ENCODE data around the gene TSSK2.

The TSSK2 gene

GRCh38 chr22:19125011-19125410, 6.1 kb upstream of the TSSK2 start:
- DNase-seq (ENCODE audit: low spot score) = no peak

GRCh38 chr22:19125474-19126308, 5.4 kb upstream of the TSSK2 start:
- no peak for DNase-seq (ENCODE audit: low spot score)

- DNase-seq (ENCODE audit: low spot score) = no peak
Observed at GRCh38 chr22:19126309-19127273, 4.5 kb upstream of the TSSK2 start.

GRCh38 chr22:19127329-19128008, 3.6 kb upstream of the TSSK2 start:
- no peak for DNase-seq (ENCODE audit: low spot score)

- DNase-seq (ENCODE audit: low spot score) = no peak
Observed at GRCh38 chr22:19128009-19128401, 3.1 kb upstream of the TSSK2 start.

GRCh38 chr22:19128946-19129727, 2.0 kb upstream of the TSSK2 start:
- no peak for DNase-seq (ENCODE audit: low spot score)

- DNase-seq (ENCODE audit: low spot score) = no peak
Observed at GRCh38 chr22:19129871-19130270, 1.2 kb upstream of the TSSK2 start.

GRCh38 chr22:19131685-19132015, 542 bp downstream of the TSSK2 start:
- DNase-seq (ENCODE audit: low spot score) = no peak

GRCh38 chr22:19132153-19132552, 1.0 kb downstream of the TSSK2 start:
- DNase-seq (ENCODE audit: low spot score) = no peak

- DNase-seq (ENCODE audit: low spot score) = no peak
Observed at GRCh38 chr22:19132693-19133400, 1.7 kb downstream of the TSSK2 start.

- no peak for DNase-seq (ENCODE audit: low spot score)
Observed at GRCh38 chr22:19133561-19133960, 2.5 kb downstream of the TSSK2 start.

- no peak for DNase-seq (ENCODE audit: low spot score)
Observed at GRCh38 chr22:19134176-19134831, 3.2 kb downstream of the TSSK2 start.

- no peak for DNase-seq (ENCODE audit: low spot score)
Observed at GRCh38 chr22:19134874-19135273, 3.8 kb downstream of the TSSK2 start.

- no peak for DNase-seq (ENCODE audit: low spot score)
Observed at GRCh38 chr22:19136915-19137314, 5.8 kb downstream of the TSSK2 start.

- no peak for DNase-seq (ENCODE audit: low spot score)
Observed at GRCh38 chr22:19137384-19138216, 6.5 kb downstream of the TSSK2 start.

- DNase-seq (ENCODE audit: low spot score) = no peak
Observed at GRCh38 chr22:19138217-19139000, 7.3 kb downstream of the TSSK2 start.

GRCh38 chr22:19139001-19139356, 7.9 kb downstream of the TSSK2 start:
- no peak for DNase-seq (ENCODE audit: low spot score)

GRCh38 chr22:19139974-19140373, 8.9 kb downstream of the TSSK2 start:
- no peak for DNase-seq (ENCODE audit: low spot score)

Measured in SK-N-DZ (cell line).